Stomach (tissue), 4 donors: ENCODE results near the gene INPP5A.

Experiments
- EP300 ChIP-seq: sonication (generic); formaldehyde crosslinking; IDR thresholded peaks from one replicate; pipeline ENCODE4 v1.6.1; 2017; ENCODE audit warnings: antibody characterized with exemption
- POLR2AphosphoS5 ChIP-seq, 3 donors: sonication (generic); formaldehyde crosslinking; IDR thresholded peaks; one replicate each; pipeline ENCODE4 v1.6.1; 2016; ENCODE audit warnings: antibody characterized with exemption in 3 of 3

DNA sequence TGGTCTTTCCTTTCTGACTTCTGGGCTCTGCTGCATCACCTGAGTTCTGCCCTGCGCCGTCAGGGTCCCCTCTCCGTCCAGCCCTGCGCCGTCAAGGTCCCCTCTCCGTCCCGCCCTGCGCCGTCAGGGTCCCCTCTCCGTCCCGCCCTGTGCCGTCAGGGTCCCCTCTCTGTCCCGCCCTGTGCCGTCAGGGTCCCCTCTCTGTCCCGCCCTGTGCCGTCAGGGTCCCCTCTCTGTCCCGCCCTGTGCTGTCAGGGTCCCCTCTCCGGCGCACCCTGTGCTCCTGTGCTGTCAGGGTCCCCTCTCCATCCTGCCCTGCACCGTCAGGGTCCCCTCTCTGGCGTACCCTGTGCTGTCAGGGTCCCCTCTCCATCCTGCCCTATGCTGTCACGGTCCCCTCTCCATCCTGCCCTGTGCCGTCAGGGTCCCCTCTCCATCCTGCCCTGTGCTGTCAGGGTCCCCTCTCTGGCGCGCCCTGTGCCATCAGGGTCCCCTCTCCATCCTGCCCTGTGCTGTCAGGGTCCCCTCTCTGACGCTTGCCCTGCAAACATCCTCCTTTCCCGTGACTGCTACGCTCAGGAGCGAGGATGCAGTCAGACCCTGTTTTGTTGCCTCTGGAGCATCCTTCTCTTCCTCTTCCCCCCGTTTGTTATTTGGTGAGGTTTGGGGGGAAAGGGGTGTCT is 66.4 kb downstream of the INPP5A start:
- no peak for TF ChIP-seq POLR2AphosphoS5 (IDR thresholded peaks at IDR 0.05)
- no peak for TF ChIP-seq EP300
